HG03095 (cell line): ENCODE data around the gene RFX2.
"Not testable (repeated sequence)": the region's sequence is repeated elsewhere in the genome, so short reads cannot be mapped to it uniquely, and the experiment has no call there.

ENCODE experiments used
- ATAC-seq: cut with Tn5 transposase; IDR thresholded peaks from one replicate; pipeline ENCODE4 v1.9.1; 2021; ENCODE audit warnings: moderate library complexity; ENCODE audit not compliant: unreplicated experiment

RFX2 gene

DNA sequence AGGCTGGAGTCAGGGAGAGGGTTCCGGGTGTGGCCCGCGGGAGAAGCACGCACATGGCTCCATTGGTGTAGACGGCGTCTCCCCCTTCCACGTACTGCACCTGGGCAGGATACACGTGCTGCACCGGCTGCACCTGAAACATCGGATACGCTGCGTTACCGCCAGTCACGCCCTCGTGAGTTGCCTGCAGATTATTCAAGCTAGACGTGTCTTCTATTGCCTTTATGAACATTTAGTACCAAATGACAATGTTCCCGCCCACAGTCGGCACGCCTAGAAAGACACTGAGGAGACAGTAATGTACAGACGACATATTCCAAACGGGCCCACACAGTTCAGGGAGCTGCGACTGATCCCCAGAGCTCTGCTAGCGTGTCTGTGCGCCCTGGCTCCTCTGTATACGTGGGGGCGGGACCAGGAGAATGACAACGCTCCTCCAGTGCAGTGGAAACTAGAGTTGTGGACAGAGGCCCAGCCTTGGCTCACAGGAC is 68.3 kb downstream of the RFX2 start:
- ATAC-seq, result no peak

DNA sequence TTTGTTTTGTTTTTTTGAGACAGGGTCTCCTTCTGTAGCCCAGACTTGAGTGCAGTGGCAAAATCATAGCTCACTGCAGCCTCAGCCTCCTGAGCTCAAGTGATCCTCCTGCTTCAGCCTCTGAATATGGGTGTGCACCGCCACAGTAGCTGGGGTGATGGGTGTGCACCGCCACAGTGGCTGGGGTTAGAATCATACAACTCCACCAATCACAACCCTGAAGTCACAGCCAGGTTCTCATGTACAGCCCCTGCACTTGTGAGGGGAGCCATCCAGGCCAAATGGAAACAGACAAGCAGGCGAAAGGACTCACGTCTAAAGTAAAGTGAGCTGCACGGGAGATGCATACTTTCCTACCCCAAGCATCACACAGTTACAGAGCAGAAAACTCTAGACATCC is 69.2 kb downstream of the RFX2 start:
- no peak for ATAC-seq

DNA sequence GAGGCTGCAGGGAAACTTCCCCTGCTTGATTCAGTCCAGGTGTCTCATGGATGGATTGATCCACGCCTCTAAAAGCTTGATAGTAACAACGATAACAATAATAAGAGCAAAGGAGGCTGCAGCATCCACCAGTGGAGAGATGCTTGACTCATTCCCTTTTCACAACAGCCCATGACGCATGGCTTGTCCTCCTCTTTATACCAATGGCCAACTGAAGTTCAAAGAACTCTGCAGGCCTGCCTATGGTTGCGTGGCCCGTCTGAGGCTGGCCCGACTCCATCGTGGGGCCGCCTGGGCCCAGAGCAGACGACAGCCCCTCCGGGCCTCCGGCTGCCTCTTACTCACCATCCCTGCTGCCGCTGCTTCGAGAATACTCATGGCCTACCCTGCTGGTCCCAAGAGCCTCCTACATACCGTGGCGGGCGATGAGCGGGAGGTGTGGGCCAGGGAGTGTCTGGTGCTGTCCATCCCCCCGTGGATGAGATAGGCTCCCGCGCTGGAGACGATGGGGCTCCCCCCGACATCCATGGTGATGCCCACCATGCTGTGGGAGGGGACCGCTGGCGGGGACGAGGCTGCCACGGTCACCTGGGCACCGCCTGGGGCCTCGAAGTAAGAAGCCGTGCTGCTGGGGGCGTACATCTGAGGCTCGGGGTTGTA is 70.6 kb downstream of the RFX2 start:
- no peak for ATAC-seq

DNA sequence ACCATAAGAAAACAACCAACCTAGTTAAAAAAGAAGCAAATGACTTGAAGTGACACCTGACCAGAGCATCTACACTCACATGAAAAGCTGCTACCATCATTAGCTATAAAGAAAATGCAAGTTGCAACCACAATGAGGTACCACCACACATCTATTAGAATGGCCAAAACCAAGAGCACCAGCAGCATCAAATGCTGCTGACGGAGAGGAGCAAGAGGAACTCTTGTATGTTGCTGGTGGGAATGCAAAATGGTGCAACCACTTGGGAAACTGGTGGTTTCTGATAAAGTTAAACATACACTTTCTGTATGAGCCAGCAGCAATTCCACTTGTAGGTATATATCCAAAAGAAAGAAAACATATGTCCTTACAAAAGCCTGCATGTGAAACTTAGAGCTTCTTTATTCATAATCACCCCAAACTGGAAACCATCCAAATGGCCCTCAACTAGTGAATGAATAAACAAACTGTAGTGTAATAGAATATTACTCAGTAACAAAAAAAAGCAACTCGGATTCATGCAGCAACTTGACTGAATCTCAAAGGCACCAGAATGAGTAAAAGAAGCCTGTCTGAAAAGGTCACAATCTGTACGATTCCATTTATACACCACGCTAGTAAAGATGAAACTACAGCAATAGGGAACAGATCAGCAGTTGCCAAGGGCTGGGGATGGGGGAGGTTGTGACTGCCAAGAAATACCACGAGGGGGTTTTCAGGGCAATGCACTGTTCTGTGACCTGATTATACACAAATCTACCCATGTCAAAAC is 71.5 kb downstream of the RFX2 start:
- peak; percentile 56 for ATAC-seq

DNA sequence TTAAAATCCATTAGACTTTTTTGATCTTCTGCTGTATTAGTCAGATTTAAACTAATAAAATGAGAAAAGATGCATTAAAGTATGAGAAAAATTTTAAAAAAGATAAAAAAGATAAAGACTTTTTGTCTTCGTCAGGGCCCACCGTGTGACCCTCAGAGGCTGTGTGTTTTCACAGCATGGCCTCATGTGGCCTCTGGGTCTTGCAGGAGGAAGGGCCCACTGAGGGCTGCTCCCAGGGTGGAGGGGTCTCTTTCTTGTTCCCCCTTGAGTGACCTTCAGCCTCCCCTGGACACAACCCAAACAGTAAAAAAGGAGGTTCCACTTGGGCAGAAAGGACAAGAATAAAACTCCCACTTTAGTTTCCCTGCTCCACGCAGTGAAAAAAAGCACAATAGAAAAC is 75.3 kb downstream of the RFX2 start:
- no peak for ATAC-seq

DNA sequence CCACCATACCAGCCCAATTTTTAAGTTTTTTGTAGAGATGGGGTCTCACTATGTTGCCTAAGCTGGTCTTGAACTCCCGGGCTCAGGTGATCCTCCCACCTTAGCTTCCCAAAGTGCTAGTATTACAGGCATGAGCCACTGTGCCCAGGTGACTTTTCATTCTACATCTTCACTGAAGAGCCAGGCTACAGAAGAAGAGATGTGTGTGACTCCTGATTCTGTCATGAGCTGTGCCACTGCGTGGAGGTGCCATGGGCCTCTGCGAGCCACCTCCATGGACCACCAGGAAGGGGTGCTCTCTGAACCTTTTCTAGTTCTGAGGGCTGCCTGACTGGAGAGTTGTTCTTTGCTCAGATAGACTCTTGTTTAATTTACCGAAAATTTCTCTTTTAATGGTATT is 75.8 kb downstream of the RFX2 start:
- ATAC-seq, result no peak

DNA sequence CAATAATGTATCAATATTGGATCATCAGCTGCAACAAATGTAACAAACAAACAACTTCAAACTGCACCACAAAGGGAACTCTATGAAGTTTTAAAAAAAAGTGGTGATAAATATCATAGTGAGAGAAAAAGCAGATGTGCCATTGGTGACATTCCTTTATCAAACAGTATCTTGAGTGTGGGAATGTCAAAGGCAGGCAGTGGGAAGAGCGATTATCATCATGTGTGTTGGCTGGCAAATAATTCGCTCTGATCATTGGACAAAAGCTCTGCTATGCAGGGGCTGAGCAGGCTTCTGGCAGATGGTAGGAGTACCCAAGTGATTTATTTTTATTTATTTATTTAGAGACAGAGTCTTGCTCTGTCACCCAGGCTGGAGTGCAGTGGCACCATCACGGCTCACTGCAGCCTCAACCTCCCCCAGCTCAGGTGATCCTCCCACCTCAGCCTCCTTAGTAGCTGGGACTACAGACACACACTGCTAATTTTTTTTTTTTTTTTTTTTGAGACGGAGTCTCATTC is 76.5 kb downstream of the RFX2 start:
- ATAC-seq, result no peak

DNA sequence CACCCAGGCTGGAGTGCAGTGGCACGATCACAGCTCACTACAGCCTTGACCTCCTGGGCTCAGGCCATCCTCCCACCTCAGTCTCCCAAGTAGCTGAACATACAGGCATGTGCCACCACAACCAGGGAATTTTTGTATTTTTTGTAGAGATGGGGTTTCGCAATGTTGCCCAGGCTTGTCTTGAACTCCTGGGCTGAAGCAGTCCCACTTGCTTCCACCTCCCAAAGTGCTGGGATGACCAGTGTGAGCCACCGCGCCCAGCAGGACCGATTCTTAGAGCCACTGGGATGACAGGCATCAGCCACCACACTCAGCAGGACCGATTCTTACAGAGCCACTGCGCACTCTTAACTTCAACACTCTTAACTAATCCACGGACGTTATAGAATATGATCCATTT is 77.5 kb downstream of the RFX2 start:
- ATAC-seq, result no peak

DNA sequence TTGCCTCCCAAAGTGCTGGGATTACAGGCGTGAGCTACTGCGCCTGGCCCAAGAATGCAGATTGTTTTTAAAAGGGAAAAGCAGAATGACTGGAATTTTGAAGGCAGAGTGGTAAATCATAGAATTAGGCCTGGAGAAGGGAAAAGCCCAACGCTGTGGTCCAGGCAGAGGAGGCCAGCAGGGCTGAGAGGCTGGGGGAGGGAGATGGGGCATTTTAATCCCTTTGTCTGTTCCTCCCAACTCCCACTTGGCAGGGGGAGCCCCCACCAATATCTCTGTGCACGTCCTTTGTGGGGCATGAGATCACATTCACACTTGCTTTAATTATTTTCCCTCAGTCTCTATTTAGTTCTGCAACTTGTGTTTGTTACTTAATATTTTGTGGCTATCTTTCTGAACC is 77.9 kb downstream of the RFX2 start:
- no peak for ATAC-seq

DNA sequence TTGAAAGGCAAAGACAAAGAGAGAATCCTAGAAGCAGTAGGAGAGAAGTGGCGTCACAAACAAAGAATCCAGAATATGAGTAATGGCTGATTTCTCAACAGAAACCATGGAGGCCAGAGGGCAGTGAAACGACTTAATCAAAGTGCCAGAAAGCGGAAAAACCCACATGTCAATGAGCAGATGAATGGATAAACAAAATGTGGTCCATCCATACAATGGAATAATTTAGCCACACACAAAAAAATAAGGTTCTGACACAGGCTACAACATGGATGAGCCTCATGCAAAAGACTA is 80.1 kb downstream of the RFX2 start:
- no peak for ATAC-seq

DNA sequence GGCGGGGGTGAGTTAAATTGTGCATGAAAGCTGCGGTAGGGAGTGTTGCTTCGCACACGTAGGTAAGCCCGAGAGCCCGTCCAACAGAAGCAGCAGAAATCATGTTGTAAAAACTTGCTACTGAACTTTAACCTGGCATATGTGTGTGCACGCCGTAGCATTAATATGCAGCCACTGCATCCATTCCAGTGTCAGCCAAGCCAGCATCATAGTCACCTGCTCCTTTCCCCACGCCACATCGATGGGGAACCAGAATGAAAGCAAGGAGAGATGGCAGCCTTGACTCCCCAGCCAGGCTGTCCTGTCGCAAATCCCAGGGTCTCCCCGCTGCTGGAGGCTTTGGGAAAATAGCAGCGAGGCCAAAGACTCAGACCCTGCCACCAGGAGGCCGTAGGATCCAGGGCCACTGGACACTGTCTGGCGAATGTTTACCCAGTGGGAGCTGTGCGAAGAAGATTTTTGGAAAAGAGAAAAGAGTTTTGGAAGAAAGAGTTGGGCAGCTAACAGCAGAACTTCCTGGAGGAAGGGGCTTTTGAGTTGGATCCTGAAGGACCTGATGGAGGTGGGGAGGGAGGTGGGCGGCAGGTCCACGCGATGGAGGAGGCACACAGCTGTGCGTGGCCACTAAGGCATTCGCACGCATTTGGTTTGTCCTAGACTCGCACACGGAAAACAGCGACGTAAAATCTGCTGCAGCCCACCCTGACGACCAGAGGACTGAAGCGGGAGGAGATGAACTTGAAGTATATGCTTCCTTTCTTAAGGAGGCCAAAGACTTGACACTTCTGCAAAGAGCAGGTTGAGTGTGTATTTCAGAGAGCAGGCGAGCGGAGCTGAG is 83.7 kb downstream of the RFX2 start:
- ATAC-seq, result no peak

DNA sequence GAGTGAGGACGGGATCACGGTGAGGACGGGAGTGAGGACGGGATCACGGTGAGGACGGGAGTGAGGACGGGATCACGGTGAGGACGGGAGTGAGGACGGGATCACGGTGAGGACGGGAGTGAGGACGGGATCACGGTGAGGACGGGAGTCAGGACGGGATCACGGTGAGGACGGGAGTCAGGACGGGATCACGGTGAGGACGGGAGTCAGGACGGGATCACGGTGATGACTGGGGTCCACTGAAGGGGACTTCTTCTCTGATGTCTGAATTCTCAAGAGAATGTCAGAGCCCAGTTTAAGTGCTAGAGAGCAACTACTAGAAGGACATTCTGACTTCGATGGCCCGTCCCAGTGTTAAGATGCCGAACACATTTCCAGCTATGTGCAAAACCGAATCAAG is 85.5 kb downstream of the RFX2 start:
- not testable (repeated sequence) for ATAC-seq

DNA sequence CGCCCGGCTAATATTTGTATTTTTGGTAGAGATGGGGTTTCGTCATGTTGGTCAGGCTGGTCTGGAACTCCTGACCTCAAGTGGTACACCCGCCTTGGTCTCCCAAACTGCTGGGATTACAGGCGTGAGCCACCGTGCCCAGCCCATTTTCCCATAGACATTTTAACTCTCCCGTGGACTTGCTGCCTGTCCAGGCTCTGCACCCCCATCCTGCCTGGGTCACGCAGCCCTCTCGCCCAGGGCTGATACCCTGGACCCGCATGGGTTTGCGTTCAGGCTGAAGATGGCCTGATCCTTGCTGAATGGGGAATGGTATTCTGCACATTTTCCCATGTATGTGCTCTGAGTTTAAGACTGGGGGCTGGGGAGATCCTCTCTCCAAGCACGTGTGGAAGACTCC is 86.4 kb downstream of the RFX2 start:
- ATAC-seq, result no peak

DNA sequence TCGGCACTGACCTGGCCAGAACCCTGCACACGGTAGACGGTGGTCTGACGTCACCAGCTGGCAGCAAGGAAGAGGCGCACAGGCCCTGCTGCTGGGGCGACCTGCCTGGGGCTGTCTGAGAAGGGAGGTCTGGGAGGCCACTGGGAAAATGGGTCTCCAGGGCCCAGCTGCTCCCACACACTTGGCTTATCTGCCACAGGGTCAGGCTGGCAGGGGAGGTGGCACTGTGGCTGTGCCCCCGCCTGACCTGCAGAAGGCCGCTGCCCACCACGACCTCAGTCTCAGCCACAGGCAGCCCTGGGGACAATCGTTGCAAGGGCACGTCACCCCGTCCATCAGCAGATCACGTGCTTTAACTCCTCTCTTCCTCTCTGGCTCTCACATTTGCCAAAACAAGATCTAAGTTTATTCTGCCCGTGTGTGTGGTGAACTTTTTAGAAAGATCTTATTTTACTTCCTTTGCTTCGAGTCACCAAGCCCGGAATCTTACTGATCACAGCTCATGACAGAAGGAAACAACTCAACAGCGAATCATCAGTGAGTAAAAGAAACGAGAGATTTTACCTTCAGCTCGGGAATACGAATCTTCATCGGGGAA is 87.1 kb downstream of the RFX2 start:
- ATAC-seq, result no peak

DNA sequence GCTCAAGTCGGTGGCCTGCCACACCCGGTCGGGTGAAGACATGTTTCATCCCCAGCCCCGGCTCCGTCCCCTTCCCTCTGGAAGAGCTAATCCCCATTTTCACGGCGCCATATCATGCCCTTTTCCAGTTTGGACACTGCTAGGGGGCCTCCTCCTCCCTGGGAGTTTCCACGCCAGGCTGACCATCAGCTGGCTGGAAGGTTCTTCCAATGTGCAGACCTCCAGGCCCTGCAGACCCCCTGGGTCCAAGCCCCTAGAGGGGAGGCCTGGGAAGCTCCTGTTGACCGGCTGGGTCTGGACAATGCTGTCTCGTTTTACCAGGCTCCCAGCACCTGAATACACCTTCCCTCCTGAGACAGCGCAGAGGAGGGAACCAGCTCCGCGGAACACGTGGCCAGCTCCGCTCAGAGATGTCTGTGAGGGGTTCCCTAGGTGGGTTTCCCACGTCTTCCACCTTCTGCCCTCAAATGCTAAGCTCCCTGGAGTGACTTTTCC is 87.7 kb downstream of the RFX2 start:
- ATAC-seq, result no peak

DNA sequence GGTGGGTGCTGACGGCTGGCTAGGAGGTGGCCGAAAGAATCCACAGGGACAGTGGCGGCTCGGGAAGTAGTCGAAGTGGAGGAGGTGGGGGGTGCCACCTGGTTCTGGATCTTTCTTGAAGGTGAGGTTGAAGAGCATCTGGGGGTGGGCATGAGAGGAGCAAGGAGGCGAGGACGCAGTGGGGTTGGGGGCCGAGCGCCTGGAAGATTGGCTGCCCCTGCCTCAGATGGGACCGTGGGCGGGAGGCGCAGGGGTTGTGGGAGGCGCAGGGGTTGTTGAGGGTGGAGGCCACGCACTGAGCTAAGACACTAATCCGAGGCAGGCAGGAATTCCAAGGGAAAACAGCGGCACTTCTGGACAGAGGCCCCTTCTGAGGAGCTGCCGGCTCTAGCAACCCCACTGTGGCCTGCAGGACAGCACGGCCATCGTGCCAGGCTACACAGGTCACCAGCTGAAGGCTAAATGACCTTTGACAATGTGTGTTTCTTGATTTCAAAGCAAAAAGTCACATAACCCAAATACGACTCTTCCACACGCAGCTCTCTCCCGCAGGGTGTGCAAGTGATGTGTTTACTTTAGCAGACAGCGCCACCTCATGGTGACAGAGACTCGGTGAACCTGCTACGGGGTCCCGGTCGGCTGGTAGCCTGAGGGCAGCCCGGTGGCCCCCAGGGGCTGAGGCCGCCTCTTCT is 88.3 kb downstream of the RFX2 start:
- no peak for ATAC-seq

DNA sequence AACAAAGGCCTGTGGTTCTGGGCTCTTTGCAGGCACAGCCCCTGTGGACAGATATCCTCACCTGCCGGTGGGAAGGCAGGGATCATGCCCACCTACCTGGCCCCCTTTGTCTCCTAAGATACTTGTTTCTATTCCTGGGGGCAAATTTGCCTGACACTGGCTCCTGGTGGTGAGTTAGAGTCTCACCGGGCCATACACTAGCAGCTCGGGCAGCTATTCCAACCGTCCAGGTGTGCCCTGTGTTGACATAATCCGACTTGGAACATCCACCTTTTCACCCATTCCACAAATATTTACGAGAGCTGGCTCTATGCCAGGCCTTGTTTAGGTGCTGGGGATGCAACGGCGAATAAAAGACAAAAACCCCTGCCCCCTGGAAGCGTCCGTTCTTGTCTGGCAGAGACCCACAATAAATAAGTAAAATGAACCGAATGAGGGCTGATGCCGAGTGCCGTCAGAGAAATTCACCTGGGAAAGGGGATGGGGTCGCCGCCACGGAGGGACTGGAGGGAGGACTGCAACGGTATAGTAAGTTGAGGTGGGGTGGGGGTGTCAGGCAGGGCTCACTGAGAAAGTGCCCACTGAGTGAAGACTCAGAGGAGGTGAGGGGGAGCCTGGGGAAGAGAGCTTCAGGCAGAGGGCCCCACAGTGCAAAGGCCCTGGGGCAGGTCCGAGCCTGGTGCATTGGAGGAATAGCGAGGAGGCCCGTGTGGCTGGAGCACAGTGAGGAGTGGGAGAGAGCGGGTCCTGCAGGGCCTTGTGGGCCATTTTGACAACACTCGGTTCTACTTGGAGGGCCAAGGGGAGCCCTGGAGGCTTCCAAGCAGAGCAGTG is 89.1 kb downstream of the RFX2 start:
- no peak for ATAC-seq

DNA sequence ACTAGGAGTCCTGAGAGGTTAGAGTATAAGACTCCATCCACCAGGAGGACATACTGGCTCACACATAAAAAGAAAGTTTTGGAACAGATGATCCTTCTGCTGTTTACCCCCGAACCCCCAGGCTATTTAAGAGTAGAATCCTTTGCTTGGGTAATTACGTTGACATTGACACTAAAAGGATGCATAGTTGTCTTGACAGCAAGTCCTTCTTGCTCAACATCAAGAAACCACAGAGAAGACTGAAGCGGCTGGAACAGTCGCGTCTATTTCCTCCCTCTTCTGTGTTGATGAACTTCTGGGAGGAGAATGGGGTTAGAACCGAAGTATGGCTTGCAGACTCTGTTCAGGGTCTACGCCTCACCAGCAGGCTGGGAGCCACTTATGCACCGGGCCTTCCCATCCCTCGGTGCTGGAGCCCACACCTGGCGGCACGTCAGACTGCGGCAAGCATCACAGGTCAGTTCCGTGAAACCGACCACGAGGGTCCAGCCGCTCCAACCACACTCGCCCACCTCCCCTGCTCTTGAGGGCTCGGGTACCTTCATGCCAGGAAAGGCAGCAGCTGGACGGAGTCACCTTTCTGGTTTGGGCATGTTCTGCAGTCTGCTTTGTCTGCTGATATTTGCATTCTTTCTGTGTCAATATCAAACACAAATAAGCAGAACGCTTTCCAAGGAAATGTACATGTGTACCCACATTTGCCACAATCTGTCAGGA is 90.0 kb downstream of the RFX2 start:
- ATAC-seq, result no peak

DNA sequence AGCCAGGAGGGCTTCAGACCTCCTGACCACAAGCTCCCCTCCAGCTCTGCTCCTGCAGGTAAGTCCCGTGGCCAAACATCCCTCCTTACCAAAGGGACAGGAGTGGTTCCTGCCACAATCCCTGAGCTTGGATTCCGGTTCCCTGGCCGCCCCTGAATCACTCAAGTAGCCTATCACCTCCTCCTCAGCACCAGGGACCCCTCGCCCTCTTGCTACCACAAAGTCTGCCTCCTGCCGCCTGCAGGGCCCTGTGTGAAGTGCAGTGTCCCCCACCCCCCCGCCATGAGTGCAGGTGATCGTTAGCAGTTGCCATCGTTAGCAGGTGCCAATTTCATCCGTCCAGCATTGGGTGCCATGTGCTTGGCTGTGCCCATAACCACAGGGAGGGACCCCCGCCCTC is 91.5 kb downstream of the RFX2 start:
- ATAC-seq, result no peak
